Panc1 (cell line): ENCODE results near the gene CELF1. TPM values are rescaled to one million over a fixed set of nuclear protein-coding genes. Genes with fewer than 3 reads are reported as not detected.

Source experiments
- ATAC-seq: fragments of 200-7000 bp; cut with Tn5 transposase; 2 replicates; pipeline ENCODE4 v1.9.1; 2020; ENCODE audit warnings: mild to moderate bottlenecking, moderate library complexity
- BruUV-seq: library from RNA; stranded (reverse); fragments of 400-500 nt; replicated peaks from 2 replicates; lab custom pipeline; 2021; lab: Mats Ljungman, UMichigan
- CTCF ChIA-PET: fragments of 300-600 bp; sonication (Branson Sonifier 250); formaldehyde crosslinking; loops from one replicate; lab custom pipeline; 2022; ENCODE audit warnings: antibody characterized with exemption; lab: Charles Lee
- POLR2A ChIA-PET: fragments of 300-600 bp; sonication (Branson Sonifier 250); formaldehyde crosslinking; loops from one replicate; lab custom pipeline; 2022; ENCODE audit warnings: antibody characterized with exemption; lab: Charles Lee
- DNase-seq: peaks from one replicate; pipeline ENCODE4 v3.0.0-alpha.2; 2010; ENCODE audit warnings: low read depth, low spot score
- H3K27ac ChIP-seq: 2 replicates; pipeline ENCODE4 v1.5.1; 2011; ENCODE audit warnings: mild to moderate bottlenecking, low read length, inconsistent platforms
- H3K27me3 ChIP-seq: fragments of 200-500 bp; sonication (Bioruptor generic); 2 replicates; pipeline ENCODE4 v1.6.0; 2014; ENCODE audit warnings: low read length, inconsistent platforms; ENCODE audit not compliant: control insufficient read depth, insufficient read depth
- H3K36me3 ChIP-seq: fragments of 200-500 bp; sonication (Bioruptor generic); 2 replicates; pipeline ENCODE4 v1.5.1; 2014; ENCODE audit warnings: inconsistent platforms, mild to moderate bottlenecking, low read length, moderate library complexity; ENCODE audit not compliant: control insufficient read depth, insufficient read depth
- H3K4me1 ChIP-seq: 2 replicates; pipeline ENCODE4 v1.5.1; 2011; ENCODE audit warnings: inconsistent platforms, mild to moderate bottlenecking, low read length, moderate library complexity; ENCODE audit not compliant: control insufficient read depth, insufficient read depth
- H3K4me3 ChIP-seq, 2 experiments: 2 replicates each; pipeline ENCODE4 v1.5.1; 2011 to 2012; ENCODE audit warnings: low read depth in 2 of 2, low read length in 2 of 2, mild to moderate bottlenecking in 2 of 2, inconsistent platforms in 1 of 2, moderate library complexity in 1 of 2
- H3K9me3 ChIP-seq: fragments of 200-500 bp; sonication (Bioruptor generic); 2 replicates; pipeline ENCODE4 v1.5.1; 2014; ENCODE audit warnings: low read depth, mild to moderate bottlenecking, inconsistent platforms, low read length, moderate library complexity; ENCODE audit not compliant: control insufficient read depth, insufficient read depth
- POLR2AphosphoS5 ChIP-seq: IDR thresholded peaks from 2 replicates; pipeline ENCODE4 v1.6.1; 2012; ENCODE audit warnings: mild to moderate bottlenecking, low read depth, low read length, moderate library complexity
- SIN3A ChIP-seq: IDR thresholded peaks from 2 replicates; pipeline ENCODE4 v1.6.1; 2012; ENCODE audit warnings: low read depth, mild to moderate bottlenecking, low read length, moderate library complexity, borderline replicate concordance; ENCODE audit not compliant: insufficient read depth
- TCF7L2 ChIP-seq: IDR thresholded peaks from 2 replicates; pipeline ENCODE4 v1.6.1; 2011; ENCODE audit warnings: mild to moderate bottlenecking, low read depth, low read length, inconsistent platforms
- in situ Hi-C: cut with HindIII; loops from 2 replicates; pipeline ENCODE4 v1.10.0; 2016; ENCODE audit warnings: low sequenced_read_pairs, low pct_unique_long_range_greater_than_20kb
- intact Hi-C: fragments of 100-400 bp; cut with micrococcal nuclease; formaldehyde crosslinking; loops from one replicate; pipeline ENCODE4 v1.10.0; 2022; ENCODE audit not compliant: unreplicated experiment
- total RNA-seq: library from RNA; stranded (reverse); gene quantifications from one replicate; pipeline ENCODE4 v1.2.1, GENCODE V29; 2021; ENCODE audit not compliant: unreplicated experiment
- TF ChIP-seq, protein P1 (sequence below): fragments of 450-650 bp; IDR thresholded peaks from 2 replicates; pipeline ENCODE4 v1.5.1; 2017; ENCODE audit warnings: mild to moderate bottlenecking
- TF ChIP-seq, protein P2 (sequence below), 2 experiments: IDR thresholded peaks; 2 replicates each; pipeline ENCODE4 v1.6.1; 2011 to 2012; ENCODE audit warnings: low read depth in 2 of 2, control low read depth in 1 of 2, low read length in 1 of 2, mild to moderate bottlenecking in 1 of 2, moderate library complexity in 1 of 2; ENCODE audit not compliant: insufficient read depth in 1 of 2

The CELF1 gene
- total RNA-seq, 1 experiment from 2014 or later = 160 TPM

DNA sequence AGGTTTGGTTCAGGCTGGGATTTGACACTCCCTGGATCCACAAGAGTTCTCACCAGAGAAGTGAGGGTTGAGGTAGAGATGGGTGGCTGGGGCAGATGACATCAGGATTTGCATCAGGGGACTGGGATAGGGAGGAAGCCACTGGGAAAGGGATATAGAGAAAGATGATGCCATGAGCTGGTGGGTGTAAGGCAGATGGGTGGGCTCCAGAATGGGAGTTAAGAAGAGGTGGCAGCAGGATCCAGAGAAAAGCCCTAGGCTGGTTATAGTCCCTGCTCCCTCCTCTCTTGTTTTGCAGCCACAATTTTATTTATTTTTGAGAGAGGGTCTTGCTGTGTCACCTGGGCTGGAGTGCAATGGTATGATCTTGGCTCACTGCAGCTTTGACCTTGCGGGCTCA lies 43.0 kb upstream of the CELF1 start:
- no peaks in the 10 kb centered on the region for H3K9me3 ChIP-seq
- peaks cover 4% of the 10 kb centered on the region for H3K4me1 ChIP-seq
- TF ChIP-seq POLR2AphosphoS5 (no peak), TCF7L2 (no peak), SIN3A (no peak)
- TF ChIP-seq, protein P1, sequence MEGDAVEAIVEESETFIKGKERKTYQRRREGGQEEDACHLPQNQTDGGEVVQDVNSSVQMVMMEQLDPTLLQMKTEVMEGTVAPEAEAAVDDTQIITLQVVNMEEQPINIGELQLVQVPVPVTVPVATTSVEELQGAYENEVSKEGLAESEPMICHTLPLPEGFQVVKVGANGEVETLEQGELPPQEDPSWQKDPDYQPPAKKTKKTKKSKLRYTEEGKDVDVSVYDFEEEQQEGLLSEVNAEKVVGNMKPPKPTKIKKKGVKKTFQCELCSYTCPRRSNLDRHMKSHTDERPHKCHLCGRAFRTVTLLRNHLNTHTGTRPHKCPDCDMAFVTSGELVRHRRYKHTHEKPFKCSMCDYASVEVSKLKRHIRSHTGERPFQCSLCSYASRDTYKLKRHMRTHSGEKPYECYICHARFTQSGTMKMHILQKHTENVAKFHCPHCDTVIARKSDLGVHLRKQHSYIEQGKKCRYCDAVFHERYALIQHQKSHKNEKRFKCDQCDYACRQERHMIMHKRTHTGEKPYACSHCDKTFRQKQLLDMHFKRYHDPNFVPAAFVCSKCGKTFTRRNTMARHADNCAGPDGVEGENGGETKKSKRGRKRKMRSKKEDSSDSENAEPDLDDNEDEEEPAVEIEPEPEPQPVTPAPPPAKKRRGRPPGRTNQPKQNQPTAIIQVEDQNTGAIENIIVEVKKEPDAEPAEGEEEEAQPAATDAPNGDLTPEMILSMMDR = no peak
- TF ChIP-seq, protein P2, sequence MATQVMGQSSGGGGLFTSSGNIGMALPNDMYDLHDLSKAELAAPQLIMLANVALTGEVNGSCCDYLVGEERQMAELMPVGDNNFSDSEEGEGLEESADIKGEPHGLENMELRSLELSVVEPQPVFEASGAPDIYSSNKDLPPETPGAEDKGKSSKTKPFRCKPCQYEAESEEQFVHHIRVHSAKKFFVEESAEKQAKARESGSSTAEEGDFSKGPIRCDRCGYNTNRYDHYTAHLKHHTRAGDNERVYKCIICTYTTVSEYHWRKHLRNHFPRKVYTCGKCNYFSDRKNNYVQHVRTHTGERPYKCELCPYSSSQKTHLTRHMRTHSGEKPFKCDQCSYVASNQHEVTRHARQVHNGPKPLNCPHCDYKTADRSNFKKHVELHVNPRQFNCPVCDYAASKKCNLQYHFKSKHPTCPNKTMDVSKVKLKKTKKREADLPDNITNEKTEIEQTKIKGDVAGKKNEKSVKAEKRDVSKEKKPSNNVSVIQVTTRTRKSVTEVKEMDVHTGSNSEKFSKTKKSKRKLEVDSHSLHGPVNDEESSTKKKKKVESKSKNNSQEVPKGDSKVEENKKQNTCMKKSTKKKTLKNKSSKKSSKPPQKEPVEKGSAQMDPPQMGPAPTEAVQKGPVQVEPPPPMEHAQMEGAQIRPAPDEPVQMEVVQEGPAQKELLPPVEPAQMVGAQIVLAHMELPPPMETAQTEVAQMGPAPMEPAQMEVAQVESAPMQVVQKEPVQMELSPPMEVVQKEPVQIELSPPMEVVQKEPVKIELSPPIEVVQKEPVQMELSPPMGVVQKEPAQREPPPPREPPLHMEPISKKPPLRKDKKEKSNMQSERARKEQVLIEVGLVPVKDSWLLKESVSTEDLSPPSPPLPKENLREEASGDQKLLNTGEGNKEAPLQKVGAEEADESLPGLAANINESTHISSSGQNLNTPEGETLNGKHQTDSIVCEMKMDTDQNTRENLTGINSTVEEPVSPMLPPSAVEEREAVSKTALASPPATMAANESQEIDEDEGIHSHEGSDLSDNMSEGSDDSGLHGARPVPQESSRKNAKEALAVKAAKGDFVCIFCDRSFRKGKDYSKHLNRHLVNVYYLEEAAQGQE (IDR thresholded peaks at IDR 0.05; ENCODE audit: insufficient read depth in 1 of 2, low read depth in 2 of 2, low read length in 1 of 2) = no peak
- no peaks in the 10 kb centered on the region for H3K36me3 ChIP-seq
- H3K27me3 ChIP-seq = peaks cover 6% of the 10 kb centered on the region; the same call in 1 of the 2 replicates
- in situ Hi-C loops (no loop called here), intact Hi-C loops (no loop called here)
- ATAC-seq (no peak), DNase-seq (no peak)
- CTCF ChIA-PET = no interaction called here
- no peak overlapping the region for H3K4me3 ChIP-seq
- no TSS peak for BruUV-seq
- no peak overlapping the region for H3K27ac ChIP-seq
- POLR2A ChIA-PET = interaction anchor here (0.6 to 0.7 kb wide), 2 partner anchors 21 to 76 kb away, joined by 3 to 5 read pairs; no protein-coding TSS in a partner anchor

DNA sequence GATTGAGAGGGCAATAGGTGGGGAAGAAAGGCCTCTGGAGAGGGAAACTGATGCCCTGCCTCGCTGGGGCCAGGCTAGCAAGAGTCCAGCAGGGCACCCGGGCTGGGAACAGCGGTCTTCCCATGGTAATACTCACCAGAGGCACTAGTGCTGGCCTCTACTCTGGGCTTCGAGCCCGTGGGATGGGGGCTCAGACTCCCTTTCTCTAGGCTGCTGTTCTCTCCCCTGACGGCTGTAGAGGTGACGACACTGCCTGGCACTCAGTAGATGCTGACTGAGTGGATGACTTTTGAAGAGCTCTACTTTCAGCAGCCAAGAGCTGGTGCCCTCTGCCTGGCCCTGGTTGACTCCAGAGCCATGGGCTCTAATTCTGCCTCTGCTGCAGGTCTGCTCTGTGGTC lies 42.1 kb upstream of the CELF1 start:
- Histone ChIP-seq H3K27me3 (peaks cover 6% of the 10 kb centered on the region; the same call in 1 of the 2 replicates), H3K4me3 (no peak overlapping the region), H3K9me3 (no peaks in the 10 kb centered on the region), H3K4me1 (peaks cover 4% of the 10 kb centered on the region), H3K27ac (no peak overlapping the region), H3K36me3 (no peaks in the 10 kb centered on the region)
- intact Hi-C loops = no loop called here
- TF ChIP-seq, protein P1 = no peak
- TF ChIP-seq, protein P2 (IDR thresholded peaks at IDR 0.05; ENCODE audit: insufficient read depth in 1 of 2, low read depth in 2 of 2, low read length in 1 of 2) = no peak
- TF ChIP-seq TCF7L2 (no peak), POLR2AphosphoS5 (no peak), SIN3A (no peak)
- peak; percentile 56 for ATAC-seq
- no TSS peak for BruUV-seq
- ChIA-PET CTCF (no interaction called here), POLR2A (interaction anchor here (0.5 to 0.6 kb wide), 2 partner anchors 21 to 1689 kb away, joined by 3 to 8 read pairs; no protein-coding TSS in a partner anchor)
- in situ Hi-C loops = no loop called here
- no peak for DNase-seq
